GM12891 (cell line): ENCODE measurements around the gene RAB8A.

ENCODE experiments used
- PAX5 ChIP-seq: IDR thresholded peaks from 2 replicates; pipeline ENCODE4 v1.6.1; 2011; ENCODE audit warnings: low read length, moderate library complexity, mild to moderate bottlenecking; ENCODE audit not compliant: insufficient read depth, severe bottlenecking
- POLR2A ChIP-seq: IDR thresholded peaks from 2 replicates; pipeline ENCODE4 v1.6.1; 2011; ENCODE audit warnings: low read depth, low read length, control low read depth
- POLR2AphosphoS5 ChIP-seq: IDR thresholded peaks from 2 replicates; pipeline ENCODE4 v1.6.1; 2011; ENCODE audit warnings: low read depth, low read length, control low read depth
- POU2F2 ChIP-seq: IDR thresholded peaks from 2 replicates; pipeline ENCODE4 v1.6.1; 2011; ENCODE audit warnings: low read depth, mild to moderate bottlenecking, control low read depth, low read length, moderate library complexity
- SPI1 ChIP-seq: IDR thresholded peaks from 2 replicates; pipeline ENCODE4 v1.6.1; 2011; ENCODE audit warnings: low read depth, low read length, control low read depth
- TAF1 ChIP-seq: IDR thresholded peaks from 2 replicates; pipeline ENCODE4 v1.6.1; 2011; ENCODE audit warnings: low read depth, low read length, control low read depth

GRCh38 chr19:16087940-16088339, 23.7 kb upstream of the RAB8A start:
- no peak for TF ChIP-seq PAX5
- TF ChIP-seq POLR2A, result peak; percentile 20; the same call in 1 of the 2 replicates
- TF ChIP-seq POLR2AphosphoS5, result peak; percentile 66
- no peak for TF ChIP-seq TAF1
- no peak for TF ChIP-seq SPI1
- no peak for TF ChIP-seq POU2F2
